ENCODE measurements around the gene SLC25A22.

Gene SLC25A22

GRCh38 chr11:829847-830294, 31.8 kb upstream of the SLC25A22 start:
- H3K4me1 Mint-ChIP-seq (ENCODE audit: low read depth): peaks cover 49% of the 10 kb centered on the region

GRCh38 chr11:829176-829846, 31.2 kb upstream of the SLC25A22 start:
- H3K4me1 Mint-ChIP-seq (ENCODE audit: low read depth): peaks cover 46% of the 10 kb centered on the region
- peaks cover 10% of the 10 kb centered on the region for H3K36me3 Mint-ChIP-seq (ENCODE audit: low read depth)
- no peak for DNase-seq
- no peaks in the 10 kb centered on the region for H3K9me3 Mint-ChIP-seq
- H3K27me3 Mint-ChIP-seq: peaks cover 56% of the 10 kb centered on the region
- H3K27ac Mint-ChIP-seq: no peak overlapping the region
- H3K4me3 Mint-ChIP-seq: peak overlapping the region; percentile 25

More at GRCh38 chr11:829847-830294, 31.8 kb upstream of the SLC25A22 start:
- Mint-ChIP-seq H3K4me3 (peak overlapping the region; percentile 35), H3K27me3 (peaks cover 56% of the 10 kb centered on the region), H3K36me3 (ENCODE audit: low read depth) (peaks cover 7% of the 10 kb centered on the region), H3K27ac (no peak overlapping the region), H3K9me3 (no peaks in the 10 kb centered on the region)
- no peak for DNase-seq

GRCh38 chr11:828506-829175, 30.6 kb upstream of the SLC25A22 start:
- Mint-ChIP-seq H3K4me3 (no peak overlapping the region), H3K27me3 (peaks cover 52% of the 10 kb centered on the region), H3K9me3 (no peaks in the 10 kb centered on the region), H3K4me1 (ENCODE audit: low read depth) (peaks cover 40% of the 10 kb centered on the region), H3K27ac (no peak overlapping the region), H3K36me3 (ENCODE audit: low read depth) (peaks cover 14% of the 10 kb centered on the region)
- DNase-seq: no peak

- Mint-ChIP-seq H3K4me3 (peak within 1 kb of the TSS; percentile 64), H3K27me3 (peaks cover 52% of the 10 kb centered on the region), H3K4me1 (ENCODE audit: low read depth) (peaks cover 38% of the 10 kb centered on the region), H3K36me3 (ENCODE audit: low read depth) (peaks cover 17% of the 10 kb centered on the region), H3K9me3 (no peaks in the 10 kb centered on the region), H3K27ac (peak within 1 kb of the TSS; percentile 57)
- DNase-seq: no peak
Measured at GRCh38 chr11:827897-828192, 29.8 kb upstream of the SLC25A22 start, which contains the start of gene CRACR2B. Gene CRACR2B (plus strand): TSS chr11:827919. CDS start chr11:828608, 689 bp downstream.

GRCh38 chr11:827146-827896, 29.2 kb upstream of the SLC25A22 start:
- Mint-ChIP-seq H3K27ac (peak overlapping the region; percentile 57), H3K27me3 (peaks cover 51% of the 10 kb centered on the region), H3K4me3 (peak overlapping the region; percentile 64), H3K36me3 (ENCODE audit: low read depth) (peaks cover 21% of the 10 kb centered on the region), H3K9me3 (no peaks in the 10 kb centered on the region), H3K4me1 (ENCODE audit: low read depth) (peaks cover 38% of the 10 kb centered on the region)
- peak; percentile 50 for DNase-seq

GRCh38 chr11:826836-827145, 28.7 kb upstream of the SLC25A22 start:
- Mint-ChIP-seq H3K4me1 (ENCODE audit: low read depth) (peaks cover 39% of the 10 kb centered on the region), H3K27ac (no peak overlapping the region), H3K9me3 (no peaks in the 10 kb centered on the region), H3K27me3 (peaks cover 46% of the 10 kb centered on the region), H3K36me3 (ENCODE audit: low read depth) (peaks cover 26% of the 10 kb centered on the region), H3K4me3 (peak overlapping the region; percentile 64)
- no peak for DNase-seq

- DNase-seq: no peak
- peaks cover 40% of the 10 kb centered on the region for H3K4me1 Mint-ChIP-seq (ENCODE audit: low read depth)
- H3K27ac Mint-ChIP-seq: no peak overlapping the region
- H3K36me3 Mint-ChIP-seq (ENCODE audit: low read depth): peaks cover 26% of the 10 kb centered on the region
- peaks cover 41% of the 10 kb centered on the region for H3K27me3 Mint-ChIP-seq
- peak overlapping the region; percentile 64 for H3K4me3 Mint-ChIP-seq
- H3K9me3 Mint-ChIP-seq: no peaks in the 10 kb centered on the region
Measured at GRCh38 chr11:826227-826621, 28.1 kb upstream of the SLC25A22 start.

- H3K9me3 Mint-ChIP-seq: no peaks in the 10 kb centered on the region
- DNase-seq: no peak
- H3K27me3 Mint-ChIP-seq: peaks cover 36% of the 10 kb centered on the region
- H3K4me3 Mint-ChIP-seq: no peak overlapping the region
- peaks cover 26% of the 10 kb centered on the region for H3K36me3 Mint-ChIP-seq (ENCODE audit: low read depth)
- no peak overlapping the region for H3K27ac Mint-ChIP-seq
- peaks cover 43% of the 10 kb centered on the region for H3K4me1 Mint-ChIP-seq (ENCODE audit: low read depth)
Measured at GRCh38 chr11:825366-826226, 27.5 kb upstream of the SLC25A22 start.

GRCh38 chr11:824942-825341, 26.9 kb upstream of the SLC25A22 start:
- Mint-ChIP-seq H3K4me3 (no peak overlapping the region), H3K4me1 (ENCODE audit: low read depth) (peaks cover 42% of the 10 kb centered on the region), H3K9me3 (no peaks in the 10 kb centered on the region), H3K27me3 (peaks cover 30% of the 10 kb centered on the region), H3K36me3 (ENCODE audit: low read depth) (peaks cover 26% of the 10 kb centered on the region), H3K27ac (no peak overlapping the region)
- no peak for DNase-seq

- Mint-ChIP-seq H3K4me1 (ENCODE audit: low read depth) (peaks cover 37% of the 10 kb centered on the region), H3K27me3 (peaks cover 24% of the 10 kb centered on the region), H3K36me3 (ENCODE audit: low read depth) (peaks cover 26% of the 10 kb centered on the region), H3K9me3 (no peaks in the 10 kb centered on the region), H3K4me3 (no peak overlapping the region), H3K27ac (no peak overlapping the region)
- DNase-seq: no peak
Measured at GRCh38 chr11:824292-824880, 26.3 kb upstream of the SLC25A22 start.

- Mint-ChIP-seq H3K27me3 (peaks cover 17% of the 10 kb centered on the region), H3K36me3 (ENCODE audit: low read depth) (peaks cover 26% of the 10 kb centered on the region), H3K4me1 (ENCODE audit: low read depth) (peaks cover 31% of the 10 kb centered on the region), H3K4me3 (no peak overlapping the region), H3K27ac (peak overlapping the region; percentile 11), H3K9me3 (no peaks in the 10 kb centered on the region)
- no peak for DNase-seq
Measured at GRCh38 chr11:823441-824291, 25.6 kb upstream of the SLC25A22 start.

GRCh38 chr11:821512-822371, 23.7 kb upstream of the SLC25A22 start:
- Mint-ChIP-seq H3K4me3 (peak overlapping the region; percentile 80), H3K9me3 (no peaks in the 10 kb centered on the region), H3K36me3 (ENCODE audit: low read depth) (peaks cover 26% of the 10 kb centered on the region), H3K27ac (no peak overlapping the region), H3K4me1 (ENCODE audit: low read depth) (peaks cover 25% of the 10 kb centered on the region), H3K27me3 (peaks cover 4% of the 10 kb centered on the region)
- DNase-seq: no peak

Measured in activated T-cell treated with anti-CD3 and anti-CD28 coated beads, Interleukin-2, amount 50 U/mL, for 24 hours (primary cell).